HG03521 (cell line): ENCODE measurements around the gene GPR39.
"Not testable (repeated sequence)": the region's sequence is repeated elsewhere in the genome, so short reads cannot be mapped to it uniquely, and the experiment has no call there.

Experiments used
- ATAC-seq: cut with Tn5 transposase; IDR thresholded peaks from one replicate; pipeline ENCODE4 v1.9.1; 2021; ENCODE audit warnings: mild to moderate bottlenecking, moderate library complexity; ENCODE audit not compliant: unreplicated experiment

The GPR39 gene

DNA sequence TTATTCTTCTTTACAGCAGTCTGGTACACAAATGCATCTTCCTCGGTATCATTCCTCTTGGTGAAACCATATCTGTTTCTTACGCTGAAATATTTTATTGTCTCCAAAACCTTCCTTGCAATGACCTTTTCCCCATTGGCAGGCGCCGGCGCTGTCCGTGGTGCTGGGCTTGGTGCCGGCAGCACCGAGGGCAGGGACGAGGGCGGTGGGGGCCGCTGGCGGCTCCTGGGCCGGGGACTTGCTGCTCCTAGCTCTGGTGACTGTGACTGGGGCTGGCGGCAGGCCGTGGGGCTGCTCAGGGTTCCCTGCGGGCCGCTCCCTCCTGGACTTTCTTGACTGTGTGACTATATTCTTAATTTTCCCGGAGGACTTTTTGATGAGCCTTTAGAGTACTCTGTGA, 72.5 kb downstream of the GPR39 start:
- no peak for ATAC-seq

DNA sequence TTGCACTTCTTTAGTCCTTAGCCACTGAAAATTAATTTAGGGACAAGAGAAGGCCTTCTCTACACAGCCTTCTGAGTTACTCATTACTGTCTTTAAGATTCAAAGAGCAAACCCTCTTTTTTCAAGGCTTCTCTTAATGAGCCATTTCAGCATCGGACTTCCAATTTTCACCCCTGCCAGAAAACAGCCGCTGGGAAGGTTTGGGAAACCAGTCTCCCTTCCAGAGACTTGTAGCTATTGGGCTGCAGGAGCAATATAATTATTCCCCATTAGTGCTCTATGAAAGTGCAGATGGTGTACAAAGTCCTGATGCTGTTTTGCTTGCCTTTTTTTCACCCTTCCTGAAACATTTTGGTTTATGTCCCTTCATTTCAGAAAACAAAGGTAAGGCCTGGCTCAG, 79.3 kb downstream of the GPR39 start:
- no peak for ATAC-seq

DNA sequence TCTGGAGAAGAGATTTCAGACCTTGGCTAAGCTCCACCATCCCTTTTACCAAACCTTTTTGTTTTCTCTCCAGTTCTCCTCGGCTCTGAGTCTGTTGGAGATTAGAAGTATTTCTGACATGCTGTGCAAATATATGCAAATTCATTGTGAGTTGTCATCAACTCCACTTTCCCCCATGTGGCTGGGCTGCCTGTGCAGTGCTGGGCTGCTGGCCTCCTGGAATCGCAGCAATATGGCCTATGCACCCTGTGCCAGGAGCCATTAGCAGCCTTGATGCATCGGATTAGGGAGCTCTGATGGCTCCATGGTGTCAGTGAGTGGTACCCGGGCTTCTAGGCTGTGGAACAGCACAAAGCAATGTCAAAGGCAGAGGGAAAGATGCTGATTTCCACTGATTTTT, 80.0 kb downstream of the GPR39 start:
- ATAC-seq = no peak

DNA sequence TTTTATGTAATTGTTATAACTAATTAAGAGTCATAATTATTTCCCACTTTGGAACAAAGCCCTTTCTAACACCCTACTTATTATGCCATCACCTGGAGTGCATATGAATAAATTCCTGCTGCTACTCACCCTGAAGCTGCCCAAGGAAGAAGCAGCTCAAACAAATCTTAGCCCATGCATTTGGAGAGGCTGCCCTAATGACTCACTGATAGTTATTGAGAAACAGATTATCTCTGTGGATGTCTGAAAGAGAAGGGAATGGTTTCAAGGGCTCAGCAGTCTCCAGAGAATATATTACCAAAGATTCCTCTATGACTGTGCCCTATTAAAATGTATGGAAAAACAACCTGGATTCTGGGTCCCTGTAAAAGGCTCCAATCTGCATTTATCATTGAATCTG, 81.0 kb downstream of the GPR39 start:
- ATAC-seq = no peak

GRCh38 chr2:132503701-132504100, 87.1 kb downstream of the GPR39 start:
- ATAC-seq = no peak

DNA sequence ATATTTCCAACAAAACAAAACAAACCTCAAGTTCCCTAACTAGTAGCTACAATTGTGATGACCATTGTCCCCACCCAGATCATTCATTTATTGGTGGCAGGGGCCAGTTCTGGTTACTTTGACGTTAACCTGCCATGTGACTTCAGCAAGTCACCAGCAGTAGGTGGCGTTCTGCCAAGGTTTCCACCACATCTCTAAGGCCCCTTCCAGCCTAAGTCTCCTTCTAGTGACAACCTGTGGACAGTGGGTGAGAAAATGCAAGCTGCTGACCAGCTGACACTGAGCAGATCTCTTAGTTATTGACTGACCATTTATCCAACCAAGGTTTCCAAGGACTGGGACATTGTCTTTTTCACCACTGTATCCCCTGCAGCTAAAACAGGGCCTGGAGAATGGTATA, 98.4 kb downstream of the GPR39 start:
- ATAC-seq = no peak

DNA sequence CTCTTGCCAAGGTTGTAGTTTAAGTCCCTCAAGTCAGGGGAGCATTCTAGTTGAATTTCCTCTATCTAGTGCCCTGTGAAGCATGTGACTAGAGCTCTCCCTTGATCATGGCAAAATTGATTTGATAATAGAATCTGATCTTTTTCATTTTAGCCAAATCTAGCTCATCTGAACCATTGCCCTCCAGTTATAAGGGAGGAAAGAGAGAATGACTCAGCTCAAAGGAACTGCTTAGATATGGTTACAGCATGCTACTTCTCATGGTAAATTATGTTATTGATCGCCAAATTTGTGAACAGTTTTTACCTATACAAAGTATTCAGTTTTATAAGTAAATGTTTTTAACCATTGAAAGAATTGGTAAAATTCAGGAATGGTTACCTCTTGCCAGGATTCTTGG, 100.8 kb downstream of the GPR39 start:
- ATAC-seq = no peak

DNA sequence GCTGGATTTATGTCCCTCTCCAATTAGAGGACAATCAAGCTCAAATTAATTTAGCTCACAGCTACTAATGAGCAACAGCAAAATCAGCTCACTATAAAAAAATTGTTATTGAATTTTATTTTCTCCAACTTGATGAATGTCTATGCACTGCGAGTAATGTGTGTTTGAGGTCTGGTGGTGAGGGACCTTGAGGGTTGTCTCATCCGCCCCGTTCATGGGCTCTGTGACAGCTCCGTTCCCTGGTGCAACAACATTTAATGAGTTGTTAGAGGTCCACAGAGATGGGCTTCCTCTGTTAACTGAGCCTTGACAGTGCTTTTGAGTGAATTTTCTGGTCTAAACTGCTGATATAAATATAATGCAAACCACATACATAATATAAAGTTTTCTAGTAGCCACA, 101.7 kb downstream of the GPR39 start:
- no peak for ATAC-seq

DNA sequence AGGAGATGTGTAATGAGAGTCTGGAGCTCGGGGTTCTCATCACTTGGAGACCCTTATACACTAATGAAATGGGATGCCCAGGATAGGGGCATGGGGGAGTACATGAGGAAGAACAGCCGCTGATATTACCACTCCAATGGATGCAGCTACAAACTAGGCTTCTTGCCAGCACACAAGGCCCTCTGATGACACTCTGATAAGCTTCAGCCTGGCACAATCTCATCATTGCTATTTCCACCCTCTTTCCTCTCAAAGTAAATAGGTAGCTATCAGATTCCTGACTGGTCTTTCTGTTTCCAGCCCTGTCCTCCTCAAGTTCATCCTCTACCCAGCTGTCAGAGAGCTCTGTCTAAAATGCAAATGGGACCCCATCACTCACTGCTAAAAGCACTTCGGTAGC, 103.0 kb downstream of the GPR39 start:
- ATAC-seq = no peak

- ATAC-seq = no peak
These were observed 104.7 kb downstream of the GPR39 start for GRCh38 chr2:132521341-132521740.

- no peak for ATAC-seq
These were observed 106.3 kb downstream of the GPR39 start for GRCh38 chr2:132522901-132523300.

DNA sequence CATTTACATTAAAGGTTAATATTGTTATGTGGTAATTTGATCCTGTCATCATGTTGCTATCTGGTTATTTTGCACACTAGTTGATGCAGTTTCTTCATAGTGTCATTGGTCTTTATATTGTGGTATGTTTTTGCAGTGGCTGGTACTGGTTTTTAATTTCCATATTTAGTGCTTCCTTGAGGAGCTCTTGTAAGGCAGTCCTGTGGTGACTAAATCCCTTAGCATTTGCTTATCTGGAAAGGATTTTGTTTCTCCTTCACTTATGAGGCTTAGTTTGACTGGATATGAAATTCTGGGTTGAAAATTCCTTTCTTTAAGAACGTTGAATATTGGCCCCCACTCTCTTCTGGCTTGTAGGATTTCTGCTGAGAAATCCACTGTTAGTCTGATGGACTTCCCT, 120.5 kb downstream of the GPR39 start:
- ATAC-seq = not testable (repeated sequence)

DNA sequence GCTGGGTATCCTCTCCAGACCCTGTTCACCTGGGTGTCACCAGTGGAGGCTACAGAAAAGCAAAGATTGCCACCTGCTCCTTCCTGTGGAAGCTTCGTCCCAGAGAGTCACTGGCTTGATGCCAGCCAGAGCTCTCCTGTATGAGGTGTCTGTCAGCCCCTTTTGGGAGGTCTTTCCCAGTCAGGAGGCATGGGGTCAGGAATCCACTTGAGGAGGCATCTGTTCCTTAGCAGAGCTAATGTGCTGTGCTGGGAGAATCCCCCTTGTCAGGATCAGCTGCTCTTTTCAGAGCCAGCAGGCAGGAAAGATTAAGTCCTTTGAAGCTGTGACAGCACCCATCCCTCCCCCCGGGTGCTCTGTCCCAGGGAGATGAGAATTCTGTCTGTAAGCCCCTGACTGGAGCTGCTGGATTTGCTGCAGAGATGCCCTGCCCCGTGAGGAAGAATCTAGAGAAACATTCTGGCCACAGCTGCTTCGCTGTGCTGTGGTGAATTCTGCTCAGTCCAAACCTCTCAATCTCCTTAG, 121.8 kb downstream of the GPR39 start:
- no peak for ATAC-seq

DNA sequence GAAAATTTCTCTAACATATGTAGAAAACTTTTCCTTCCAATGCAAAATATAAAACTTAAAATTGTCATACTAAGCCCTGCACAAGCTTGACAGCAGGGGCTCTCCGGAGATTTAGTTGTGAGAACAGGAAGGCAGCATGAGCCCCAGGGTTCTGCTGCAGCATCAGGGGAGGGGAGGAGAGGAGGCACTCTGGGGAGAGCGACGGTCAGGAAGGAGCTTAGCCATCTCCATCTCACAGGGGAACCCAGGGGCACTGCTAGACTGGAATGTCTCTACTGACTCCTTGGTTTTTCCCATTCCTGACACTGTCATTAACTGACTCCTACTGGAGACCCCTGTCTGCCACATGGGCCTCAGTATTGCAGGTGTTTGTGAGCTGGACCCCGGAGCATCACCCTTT, 123.6 kb downstream of the GPR39 start:
- no peak for ATAC-seq

DNA sequence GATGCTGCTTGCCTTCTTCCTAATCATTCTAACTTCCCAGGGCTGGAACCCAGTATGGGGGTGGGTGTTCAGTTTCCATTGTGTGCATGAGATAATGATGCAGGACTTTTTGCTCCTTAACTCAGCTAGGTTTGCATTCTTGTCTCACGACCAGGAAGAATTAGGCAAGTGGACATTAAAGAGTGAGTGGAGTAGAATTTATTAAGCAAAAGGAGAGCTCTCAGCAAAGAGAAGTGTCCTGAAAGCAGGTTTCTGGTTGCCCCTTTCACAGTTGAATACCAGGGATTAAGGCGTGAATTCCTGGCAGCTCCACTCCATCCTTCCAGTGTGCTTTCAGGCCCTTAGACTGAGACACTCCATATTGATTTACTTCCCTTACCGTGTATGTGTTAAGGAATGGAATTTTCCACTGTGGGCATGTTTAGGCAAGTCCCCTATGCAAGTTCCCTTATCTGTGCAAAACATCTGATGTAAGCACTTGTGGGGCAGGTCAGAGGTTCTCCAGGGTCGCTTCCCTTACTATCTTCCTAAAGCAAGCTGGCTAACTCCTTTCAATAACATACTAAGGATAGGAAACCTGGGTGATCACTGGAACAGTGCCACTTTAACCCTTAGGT, 126.5 kb downstream of the GPR39 start:
- no peak for ATAC-seq

DNA sequence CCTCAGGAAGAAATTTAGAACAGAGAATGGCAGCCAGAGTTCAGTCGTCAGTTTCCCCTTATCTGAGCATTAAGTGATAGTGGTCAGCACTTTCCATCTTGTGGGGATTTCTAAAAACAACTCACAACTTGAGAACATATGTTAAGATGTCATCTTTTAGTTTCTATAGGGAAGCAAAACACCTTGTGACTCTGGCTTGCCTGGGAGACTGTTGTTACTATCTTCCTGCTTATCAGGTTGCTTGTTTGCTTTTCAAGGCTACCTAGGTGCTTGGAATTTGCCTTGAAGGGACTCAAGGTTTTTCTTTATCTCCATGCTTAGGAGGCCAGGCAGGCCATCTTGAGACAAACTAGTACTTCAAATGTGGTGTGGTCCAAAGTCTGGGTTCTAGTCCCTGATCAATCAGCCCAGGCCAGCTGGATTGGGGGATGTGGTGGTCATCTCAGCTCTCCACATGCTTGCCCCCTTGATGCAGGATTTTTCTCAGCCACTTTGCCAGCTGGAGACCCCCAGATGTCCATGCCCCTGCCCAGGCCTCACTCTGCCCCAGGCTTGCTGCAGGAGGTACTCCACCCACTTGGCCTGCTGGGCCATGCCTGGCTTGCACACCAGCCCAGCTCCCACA, 127.5 kb downstream of the GPR39 start:
- no peak for ATAC-seq

GRCh38 chr2:132547090-132547687, 130.6 kb downstream of the GPR39 start:
- ATAC-seq = peak; percentile 56

DNA sequence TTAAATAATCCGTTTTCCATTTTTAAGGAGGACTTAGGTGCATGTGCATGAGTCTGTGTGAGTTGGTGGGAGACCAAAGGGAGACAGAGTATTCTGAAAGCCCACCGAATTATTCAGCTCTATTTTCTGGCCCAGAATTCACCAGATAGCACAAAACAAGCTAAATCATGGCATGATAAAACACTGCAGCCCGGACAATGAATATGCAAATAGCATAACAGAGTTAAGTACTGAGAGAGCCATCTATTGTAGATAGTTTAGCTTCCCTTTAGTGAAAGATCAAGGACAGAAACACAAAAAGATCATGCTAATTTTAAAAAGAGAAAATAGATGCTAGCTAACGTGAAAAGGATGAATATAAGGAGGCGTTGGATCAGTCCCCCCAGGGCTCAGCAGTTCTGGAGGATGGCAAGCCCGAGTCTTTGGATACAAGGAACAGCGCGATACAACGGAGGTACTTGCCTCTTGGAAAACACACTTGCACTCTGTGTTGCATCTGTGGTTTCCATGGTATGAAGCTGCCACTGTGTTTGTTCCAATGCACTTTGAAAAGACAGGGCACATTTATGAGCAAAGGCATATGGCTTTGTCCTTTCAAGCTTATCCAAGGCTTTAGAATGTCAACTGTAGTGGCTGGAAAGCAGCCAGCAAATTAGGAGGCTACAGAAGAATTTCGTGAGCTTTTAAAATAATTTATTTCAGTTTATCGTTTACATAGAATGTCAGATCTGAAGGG, 133.5 kb downstream of the GPR39 start:
- ATAC-seq = no peak

DNA sequence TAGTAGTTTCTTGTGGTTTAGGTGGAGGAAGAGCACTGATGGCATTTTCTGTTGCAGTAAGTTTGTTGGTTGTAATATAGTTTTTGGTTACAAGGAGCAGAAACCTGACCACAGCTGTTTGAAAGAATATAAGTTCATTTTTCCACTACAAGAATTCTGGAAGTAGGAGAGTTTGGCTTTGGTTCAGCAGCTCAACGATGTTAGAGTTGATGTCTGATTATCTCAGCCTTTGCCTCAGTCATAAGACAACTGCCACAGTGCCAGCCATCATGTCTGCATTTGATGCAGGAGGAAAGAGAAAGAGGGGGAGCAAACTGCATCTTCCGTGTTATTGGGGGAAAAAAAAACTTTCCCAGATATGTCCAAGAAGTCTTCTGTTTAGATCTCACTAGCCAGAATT, 134.3 kb downstream of the GPR39 start:
- no peak for ATAC-seq

GRCh38 chr2:132557694-132558093, 141.1 kb downstream of the GPR39 start:
- no peak for ATAC-seq

DNA sequence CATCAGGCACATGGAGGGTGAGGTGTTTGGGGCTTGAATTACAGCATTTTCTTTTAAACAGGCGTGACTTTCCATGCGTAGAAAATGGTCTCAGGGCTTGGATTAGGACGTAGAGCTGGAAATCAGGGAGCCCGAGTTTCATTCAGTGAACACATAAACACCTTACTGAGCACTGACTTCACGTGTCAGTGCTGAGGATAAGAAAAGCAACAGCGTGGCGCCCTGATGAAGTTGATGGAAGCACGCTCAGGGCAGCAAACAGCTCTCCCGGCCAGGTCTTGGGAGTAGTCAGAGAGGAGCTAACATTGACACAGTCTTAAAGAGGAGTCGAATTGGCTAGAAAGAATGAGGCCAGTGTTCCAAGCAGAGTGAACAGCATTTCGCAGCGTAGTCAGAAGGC, 142.7 kb downstream of the GPR39 start:
- no peak for ATAC-seq

GRCh38 chr2:132559921-132560320, 143.3 kb downstream of the GPR39 start:
- no peak for ATAC-seq
